Spleen (tissue), 11 donors: ENCODE measurements around the gene WDFY4. TPM values are rescaled to one million over a fixed set of nuclear protein-coding genes. Genes with fewer than 3 reads are reported as not detected.

ENCODE experiments used
- DNase-seq: peaks from one replicate; pipeline ENCODE4 v3.0.0-alpha.2; 2020
- H3K27ac ChIP-seq, 8 donors: fragments of 200-600 bp; sonication (generic) in 7 of 8; 1 replicate in 4 of 8; 2 replicates in 4 of 8; pipeline versions ENCODE4 v1.5.0 to v1.8.0; 2016 to 2021; ENCODE audit warnings: inconsistent platforms in 4 of 8, mild to moderate bottlenecking in 4 of 8, moderate library complexity in 1 of 8
- H3K27me3 ChIP-seq, 7 donors: fragments of 200-600 bp; sonication (generic) in 6 of 7; replicated peaks in 1 of 7; 1 replicate in 4 of 7; 2 replicates in 3 of 7; pipeline versions ENCODE4 v1.5.0 to v1.8.0; 2016 to 2021; ENCODE audit warnings: inconsistent platforms in 3 of 7, mild to moderate bottlenecking in 1 of 7
- H3K36me3 ChIP-seq, 6 donors: fragments of 200-600 bp; sonication (generic) in 5 of 6; 1 replicate in 4 of 6; 2 replicates in 2 of 6; pipeline versions ENCODE4 v1.5.0 to v1.8.0; 2016 to 2021; ENCODE audit warnings: inconsistent platforms in 2 of 6
- H3K4me1 ChIP-seq, 6 donors: fragments of 200-600 bp; sonication (generic) in 5 of 6; 1 replicate in 3 of 6; 2 replicates in 3 of 6; pipeline versions ENCODE4 v1.5.0 to v1.8.0; 2016 to 2021; ENCODE audit warnings: inconsistent platforms in 3 of 6
- H3K4me3 ChIP-seq, 8 donors: fragments of 200-600 bp; sonication (generic) in 7 of 8; 1 replicate in 4 of 8; 2 replicates in 4 of 8; pipeline versions ENCODE4 v1.5.0 to v1.8.0; 2016 to 2021; ENCODE audit warnings: inconsistent platforms in 4 of 8, mild to moderate bottlenecking in 4 of 8, moderate library complexity in 2 of 8
- H3K9me3 ChIP-seq, 8 donors: fragments of 200-600 bp; sonication (generic) in 7 of 8; 1 replicate in 4 of 8; 2 replicates in 4 of 8; pipeline versions ENCODE4 v1.5.0 to v1.8.0; 2016 to 2021; ENCODE audit warnings: inconsistent platforms in 4 of 8
- POLR2A ChIP-seq, 3 donors: fragments of 450-650 bp; IDR thresholded peaks; one replicate each; pipeline ENCODE4 v1.5.1; 2017; ENCODE audit warnings: antibody characterized with exemption in 3 of 3, mild to moderate bottlenecking in 1 of 3
- POLR2AphosphoS5 ChIP-seq, 3 donors: sonication (generic); formaldehyde crosslinking; IDR thresholded peaks; one replicate each; pipeline ENCODE4 v1.5.1; 2017; ENCODE audit warnings: antibody characterized with exemption in 3 of 3
- WGBS, 5 donors: extraction: QIAGEN DNeasy Blood & Tissue Kit in 3 of 5; methylation state at CpG; one replicate each; pipeline versions ENCODE4 v1.1.5 to v1.1.7; 2013 to 2018; 5-methylcytosine and 5-hydroxymethylcytosine counted together
- intact Hi-C: fragments of 100-400 bp; cut with DNase I; formaldehyde crosslinking; loops from one replicate; pipeline ENCODE4 v1.15.0; 2023; ENCODE audit warnings: low total_unique reads
- polyA plus RNA-seq, 3 donors: library from polyadenylated mRNA; stranded (reverse); fragments of 200-250 nt; gene quantifications; one replicate each; pipeline ENCODE4 v1.2.1, GENCODE V29; 2013
- total RNA-seq, 7 donors: library from RNA; depleted of rRNA in 3 of 7; stranded (reverse); fragments of >200 nt in 3 of 7; fragmentation: NEBNext Ultra II Directional in 4 of 7; extraction: Animal tissue kit (Norgen Biotek cat#: 25700) in 4 of 7; gene quantifications; one replicate each; pipeline versions ENCODE4 v1.1.0 to v1.2.1, GENCODE V29; 2016 to 2021
- TF ChIP-seq, protein P1 (sequence below), 11 experiments: fragments of 200-600 bp in 7 of 11; fragments of 450-650 bp in 4 of 11; sonication (generic) in 4 of 11; IDR thresholded peaks in 8 of 11; conservative IDR thresholded peaks in 3 of 11; 1 replicate in 7 of 11; 2 replicates in 4 of 11; pipeline versions ENCODE4 v1.4.0 to v1.8.0; 2016 to 2021; ENCODE audit warnings: antibody characterized with exemption in 11 of 11, inconsistent platforms in 4 of 11, mild to moderate bottlenecking in 1 of 11
- donor health status: healthy with polysubstance abuse.
- donor health status: DM: no; HTN: no; CAD: no; lungs with moderate emphysema.
- donor health status: DM: no; HTN: no; CAD: no.
- donor health status: Bipolar disorder and iron deficiency.
- donor health status: healthy.
- donor health status: DM: no; HTN: no; CAD: no.
- donor health status: DM: yes; HTN: yes; CAD: no.

WDFY4 gene
- total and polyA plus RNA-seq, 10 donors, result 31.7 to 120 (median 88.9) TPM

DNA sequence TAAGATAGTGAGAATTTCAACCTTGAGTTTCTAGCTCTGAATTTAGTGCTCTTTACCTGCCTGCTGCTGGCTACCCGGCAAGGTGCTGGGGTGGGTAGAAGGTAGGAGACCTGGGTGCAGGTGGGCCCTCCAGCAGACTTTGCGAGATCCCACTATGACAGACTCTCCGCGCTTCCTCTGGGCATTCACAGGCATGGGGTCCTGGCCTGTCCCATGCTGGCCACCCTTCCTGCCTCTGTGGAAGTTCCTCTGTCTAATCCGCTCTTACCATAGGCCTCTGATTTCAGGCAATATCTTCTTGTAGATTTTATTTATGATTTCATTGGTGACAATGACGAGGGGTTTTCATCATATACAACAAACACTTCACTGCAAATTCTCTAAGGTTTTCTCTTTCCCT is 1.2 kb upstream of the WDFY4 start:
- Histone ChIP-seq H3K27ac (peak overlapping the region in 4 of 8 donors; percentile 91 to 95 (median 93)), H3K4me1 (peaks cover 0 to 64% (median 23%) of the 10 kb centered on the region in 6 donors), H3K27me3 (no peaks in the 10 kb centered on the region), H3K9me3 (peaks cover 0 to 10% (median 5%) of the 10 kb centered on the region in 8 donors), H3K36me3 (no peaks in the 10 kb centered on the region), H3K4me3 (no peak overlapping the region)
- no peak for DNase-seq
- intact Hi-C loops, result no loop called here
- WGBS, 5 donors, result 80 to 94% (median 88%) methylated on average over 6 of the region's 6 CpGs
- TF ChIP-seq POLR2AphosphoS5 (IDR thresholded peaks at IDR 0.05), result no peak
- TF ChIP-seq, protein P1, sequence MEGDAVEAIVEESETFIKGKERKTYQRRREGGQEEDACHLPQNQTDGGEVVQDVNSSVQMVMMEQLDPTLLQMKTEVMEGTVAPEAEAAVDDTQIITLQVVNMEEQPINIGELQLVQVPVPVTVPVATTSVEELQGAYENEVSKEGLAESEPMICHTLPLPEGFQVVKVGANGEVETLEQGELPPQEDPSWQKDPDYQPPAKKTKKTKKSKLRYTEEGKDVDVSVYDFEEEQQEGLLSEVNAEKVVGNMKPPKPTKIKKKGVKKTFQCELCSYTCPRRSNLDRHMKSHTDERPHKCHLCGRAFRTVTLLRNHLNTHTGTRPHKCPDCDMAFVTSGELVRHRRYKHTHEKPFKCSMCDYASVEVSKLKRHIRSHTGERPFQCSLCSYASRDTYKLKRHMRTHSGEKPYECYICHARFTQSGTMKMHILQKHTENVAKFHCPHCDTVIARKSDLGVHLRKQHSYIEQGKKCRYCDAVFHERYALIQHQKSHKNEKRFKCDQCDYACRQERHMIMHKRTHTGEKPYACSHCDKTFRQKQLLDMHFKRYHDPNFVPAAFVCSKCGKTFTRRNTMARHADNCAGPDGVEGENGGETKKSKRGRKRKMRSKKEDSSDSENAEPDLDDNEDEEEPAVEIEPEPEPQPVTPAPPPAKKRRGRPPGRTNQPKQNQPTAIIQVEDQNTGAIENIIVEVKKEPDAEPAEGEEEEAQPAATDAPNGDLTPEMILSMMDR (IDR thresholded peaks at IDR 0.05 in 8 of 11, conservative IDR thresholded peaks at IDR 0.05 in 3 of 11), result no peak
- no peak for TF ChIP-seq POLR2A (IDR thresholded peaks at IDR 0.05)

DNA sequence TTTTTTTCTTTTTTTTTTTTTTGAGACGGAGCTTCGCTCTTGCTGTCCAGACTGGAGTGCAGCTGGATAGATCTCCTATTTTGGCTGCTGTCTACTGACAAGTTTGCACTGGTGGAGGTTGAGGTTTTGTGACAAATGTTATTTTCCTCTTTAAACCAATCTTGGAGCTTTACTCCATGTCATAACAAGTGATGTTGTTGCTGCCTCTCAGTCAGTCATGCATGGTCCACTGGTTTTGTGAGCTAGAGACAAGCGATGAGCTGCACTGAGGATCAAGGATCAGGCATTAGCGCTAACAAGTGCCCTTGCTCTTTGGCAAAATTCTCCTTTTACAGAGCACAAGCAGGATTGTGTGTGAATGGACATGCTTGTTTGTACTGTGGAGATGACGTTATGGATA is 805 bp upstream of the WDFY4 start:
- intact Hi-C loops, result no loop called here

DNA sequence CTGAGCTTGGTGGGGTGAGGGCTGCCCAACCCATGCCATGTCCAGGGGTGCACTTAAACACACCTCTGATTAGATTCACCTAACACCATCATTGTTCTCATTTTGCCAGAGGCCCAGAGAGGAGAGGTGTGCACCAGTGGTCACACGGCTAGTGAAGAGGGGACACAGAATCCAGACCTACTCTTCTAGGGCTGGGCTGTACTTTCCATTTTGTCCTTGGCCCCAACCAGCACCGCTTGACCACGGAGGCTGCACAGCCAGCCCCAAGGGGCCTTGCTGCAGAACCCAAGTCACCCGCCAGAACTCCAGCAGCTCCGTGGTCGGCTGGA is 246 bp upstream of the WDFY4 start:
- no peaks in the 10 kb centered on the region for H3K36me3 ChIP-seq
- H3K4me1 ChIP-seq, result peaks cover 0 to 74% (median 27%) of the 10 kb centered on the region in 6 donors
- WGBS, 5 donors, result 27 to 39% (median 31%) methylated on average over 6 of the region's 6 CpGs
- DNase-seq, result no peak
- intact Hi-C loops, result no loop called here
- H3K27me3 ChIP-seq, result no peaks in the 10 kb centered on the region
- TF ChIP-seq POLR2AphosphoS5 (IDR thresholded peaks at IDR 0.05), result no peak
- TF ChIP-seq, protein P1 (IDR thresholded peaks at IDR 0.05 in 8 of 11, conservative IDR thresholded peaks at IDR 0.05 in 3 of 11), result peak in 1 of 11 experiments; percentile 8
- peak overlapping the region; percentile 53 to 95 (median 89) for H3K27ac ChIP-seq
- peaks cover 0 to 10% (median 5%) of the 10 kb centered on the region in 8 donors for H3K9me3 ChIP-seq
- H3K4me3 ChIP-seq, result peak overlapping the region in 7 of 8 donors; percentile 36 to 69 (median 44)

More for the DNA sequence above, 805 bp upstream of the WDFY4 start:
- Histone ChIP-seq H3K9me3 (peaks cover 0 to 10% (median 5%) of the 10 kb centered on the region in 8 donors), H3K27ac (peak overlapping the region in 5 of 8 donors; percentile 87 to 95 (median 92)), H3K27me3 (no peaks in the 10 kb centered on the region), H3K4me3 (peak overlapping the region in 1 of 8 donors; percentile 69), H3K36me3 (no peaks in the 10 kb centered on the region), H3K4me1 (peaks cover 0 to 69% (median 25%) of the 10 kb centered on the region in 6 donors)
- 73 to 83% (median 80%) methylated on average over 5 of the region's 5 CpGs for WGBS, 5 donors
- TF ChIP-seq POLR2A (IDR thresholded peaks at IDR 0.05) (no peak), POLR2AphosphoS5 (IDR thresholded peaks at IDR 0.05) (no peak)
- TF ChIP-seq, protein P1 (IDR thresholded peaks at IDR 0.05 in 8 of 11, conservative IDR thresholded peaks at IDR 0.05 in 3 of 11), result no peak
- no peak for DNase-seq

DNA sequence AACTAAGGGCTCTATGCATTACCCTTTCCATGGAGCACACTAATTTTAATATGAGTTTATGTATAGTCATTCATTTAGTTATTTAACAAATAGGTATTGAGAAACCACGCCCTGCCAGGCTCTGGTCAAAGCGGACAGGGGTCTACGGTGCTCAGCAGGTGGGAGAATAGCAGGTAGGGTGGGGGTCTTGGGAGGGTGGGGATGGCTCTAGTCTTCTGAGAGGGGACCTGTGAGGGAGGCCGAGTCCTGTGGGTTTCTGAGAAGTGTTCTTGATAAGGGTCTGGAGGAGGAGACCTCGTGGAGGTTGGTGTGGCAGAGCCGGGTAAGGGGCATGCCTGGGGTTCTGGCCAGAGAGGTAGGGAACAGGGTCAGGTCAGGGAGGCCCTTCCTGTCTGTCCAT is 1.1 kb downstream of the WDFY4 start:
- peak overlapping the region; percentile 53 to 95 (median 89) for H3K27ac ChIP-seq
- peak overlapping the region in 7 of 8 donors; percentile 36 to 69 (median 44) for H3K4me3 ChIP-seq
- intact Hi-C loops, result no loop called here
- TF ChIP-seq POLR2AphosphoS5 (IDR thresholded peaks at IDR 0.05) (no peak), POLR2A (IDR thresholded peaks at IDR 0.05) (no peak)
- TF ChIP-seq, protein P1 (IDR thresholded peaks at IDR 0.05 in 8 of 11, conservative IDR thresholded peaks at IDR 0.05 in 3 of 11), result no peak
- no peaks in the 10 kb centered on the region for H3K36me3 ChIP-seq
- peaks cover 0 to 87% (median 28%) of the 10 kb centered on the region in 6 donors for H3K4me1 ChIP-seq
- H3K9me3 ChIP-seq, result peaks cover 0 to 6% (median 4%) of the 10 kb centered on the region in 8 donors
- no peak for DNase-seq
- H3K27me3 ChIP-seq, result no peaks in the 10 kb centered on the region
- 53 to 64% (median 58%) methylated on average over 6 of the region's 6 CpGs for WGBS, 5 donors
